GM18867 (cell line): ENCODE measurements around the gene CHPF2.

Source experiments
- ATAC-seq: cut with Tn5 transposase; IDR thresholded peaks from one replicate; pipeline ENCODE4 v1.9.1; 2021; ENCODE audit warnings: mild to moderate bottlenecking, moderate library complexity; ENCODE audit not compliant: unreplicated experiment

Gene CHPF2

DNA sequence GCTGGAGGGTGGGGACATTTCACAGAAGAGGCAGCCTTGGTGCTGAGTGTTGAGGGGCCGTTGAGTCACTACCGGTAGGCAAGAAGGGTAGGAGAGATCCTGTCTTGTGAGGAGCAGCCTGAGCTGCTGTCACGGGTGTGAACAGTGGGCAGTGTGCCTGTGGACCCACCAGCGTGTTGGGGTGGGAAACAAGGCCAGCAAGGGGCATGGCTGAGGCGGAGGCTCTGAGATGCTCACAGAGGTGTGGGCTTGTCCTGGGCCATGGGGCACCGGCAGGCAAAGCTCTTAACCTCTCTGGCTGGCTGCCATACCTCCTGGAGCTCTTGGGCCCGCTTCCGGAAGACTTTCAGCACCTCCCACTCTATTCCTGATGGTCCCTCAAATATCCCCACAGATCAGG is 49.8 kb downstream of the CHPF2 start:
- ATAC-seq = no peak

DNA sequence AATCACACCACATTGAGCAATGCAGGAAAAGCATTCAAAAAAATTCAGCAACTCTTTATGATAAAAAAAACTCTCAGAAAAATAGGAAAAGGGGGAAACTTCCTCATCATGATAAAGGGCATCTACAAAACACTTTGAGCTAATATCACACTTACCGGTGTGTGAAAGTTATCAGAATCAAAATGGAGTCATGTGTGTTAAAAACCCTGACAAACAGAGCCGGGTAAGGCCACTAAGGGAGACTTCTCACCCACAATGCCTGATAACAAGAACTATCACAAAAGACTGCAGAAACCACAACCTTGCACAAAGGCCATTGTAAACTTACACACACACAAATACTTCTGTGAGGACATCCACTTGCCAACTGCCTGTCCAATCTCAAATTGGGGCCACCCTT is 51.0 kb downstream of the CHPF2 start:
- ATAC-seq = no peak

DNA sequence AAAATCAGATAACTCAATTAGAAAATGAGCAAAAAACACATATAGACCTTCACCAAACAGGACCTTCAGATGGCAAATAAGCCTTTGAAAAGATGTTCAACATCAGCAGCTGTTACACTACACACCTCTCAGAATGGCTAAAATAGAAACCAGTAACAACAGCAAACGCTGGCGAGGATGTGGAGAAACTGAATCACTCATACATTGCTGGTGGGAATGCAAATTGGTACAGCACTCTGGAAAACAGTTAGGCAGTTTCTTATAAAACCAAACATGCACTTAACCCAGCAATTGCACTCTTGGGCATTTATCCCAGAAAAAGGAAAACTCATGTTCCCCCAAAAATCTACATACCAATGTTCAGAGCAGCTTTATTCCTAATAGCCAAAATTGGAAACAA is 53.9 kb downstream of the CHPF2 start:
- ATAC-seq = no peak
